NCI-H748 treated with DMSO at 0.1 percent for 48 hours (cell line): ENCODE results near the gene DDX28.
"Not testable (repeated sequence)": the region's sequence is repeated elsewhere in the genome, so short reads cannot be mapped to it uniquely, and the experiment has no call there.

Source experiments
- DNase-seq: peaks from one replicate; lab custom pipeline; 2025; lab: John Stamatoyannopoulos, UW

The DDX28 gene

GRCh38 chr16:67994040-67994408 lies 29.0 kb downstream of the DDX28 start:
- DNase-seq = not testable (repeated sequence)

- DNase-seq = peak; percentile 7
Measured at GRCh38 chr16:67993207-67994039, 29.6 kb downstream of the DDX28 start.

- DNase-seq = no peak
Measured at GRCh38 chr16:67992661-67993206, 30.3 kb downstream of the DDX28 start.

DNA sequence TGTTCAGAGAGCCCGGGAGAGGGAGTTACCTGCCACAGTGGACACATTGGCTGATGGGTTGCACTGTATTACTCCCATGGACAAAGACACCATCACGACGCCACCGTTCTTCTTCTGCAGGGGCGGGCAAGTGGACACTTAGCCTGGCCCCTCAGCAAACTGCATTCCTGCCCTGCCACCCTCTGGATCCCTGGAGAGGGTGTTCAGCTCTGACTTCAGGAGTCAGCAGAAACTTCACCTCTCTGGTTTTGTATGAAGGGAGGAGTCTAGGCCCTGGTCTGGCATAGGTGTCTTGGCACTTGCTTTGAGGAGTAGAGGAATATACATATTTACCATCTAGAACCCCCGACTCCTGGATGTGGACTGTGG lies 33.0 kb downstream of the DDX28 start:
- DNase-seq = no peak

DNA sequence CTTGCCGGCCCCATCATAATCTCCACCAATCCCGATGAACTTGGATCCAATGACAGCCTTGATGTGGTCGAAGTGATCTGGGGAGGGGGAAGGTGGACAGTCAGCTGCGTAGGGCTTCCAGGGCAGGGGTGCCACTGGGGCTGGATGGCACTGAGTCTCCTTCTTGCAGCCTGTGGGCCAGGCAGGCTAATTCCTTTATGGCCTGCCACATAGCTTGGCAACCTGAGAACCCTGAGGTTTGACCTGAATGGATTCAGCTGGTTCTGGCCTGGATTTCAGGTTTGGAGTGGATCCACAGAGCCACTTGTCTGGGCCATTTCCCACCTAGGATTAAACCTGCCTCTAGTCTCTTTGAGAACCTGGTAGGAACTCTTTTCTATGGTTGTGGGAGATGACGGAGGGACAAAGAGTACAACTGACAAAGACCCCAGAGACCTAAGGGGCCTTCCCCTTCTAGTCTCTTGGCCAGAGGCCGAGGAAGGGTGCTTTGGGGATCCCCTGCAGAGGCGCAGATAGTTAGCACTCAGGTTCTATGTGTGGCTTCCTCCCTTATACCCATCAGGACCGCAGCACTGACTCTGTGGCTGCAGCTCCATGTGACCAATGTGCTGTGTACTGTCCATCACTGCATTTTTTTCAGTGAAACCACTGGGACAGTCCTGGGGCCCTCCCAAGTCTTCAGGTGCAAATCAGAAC lies 33.6 kb downstream of the DDX28 start:
- no peak for DNase-seq

GRCh38 chr16:67988675-67989074 lies 34.4 kb downstream of the DDX28 start:
- no peak for DNase-seq

DNA sequence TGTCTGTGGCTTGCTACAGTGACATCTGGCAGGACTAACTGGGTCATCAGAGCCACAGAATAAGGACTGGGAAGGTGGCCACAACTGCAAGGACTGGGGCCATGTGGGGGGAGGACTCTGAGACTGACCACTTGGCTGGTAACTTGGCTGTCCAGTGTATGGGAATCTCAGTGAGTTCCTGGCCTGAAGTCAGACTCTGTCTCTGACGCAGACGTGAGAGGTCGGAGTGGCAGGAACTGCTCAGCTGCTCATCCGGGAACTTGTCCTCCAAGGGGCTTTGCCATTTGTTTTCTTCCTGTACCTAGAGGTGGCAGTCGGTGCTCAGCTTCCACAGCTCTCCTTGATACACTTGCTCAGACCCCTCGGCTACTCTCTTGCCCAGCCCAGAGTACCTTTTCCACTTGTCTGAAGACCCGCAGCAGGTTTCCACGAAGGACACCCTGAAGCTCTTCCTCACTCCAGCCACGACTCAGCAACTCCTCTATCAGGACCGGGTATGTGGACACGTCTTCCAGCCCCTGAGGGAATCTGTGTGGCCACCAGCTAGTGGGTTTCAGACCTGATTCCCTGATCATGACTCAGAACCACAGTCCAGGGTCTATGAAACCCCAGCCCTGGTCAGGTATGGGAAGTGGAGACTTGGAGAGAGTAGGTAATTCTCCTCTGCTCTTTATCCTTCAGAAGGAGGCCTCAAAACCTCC lies 35.4 kb downstream of the DDX28 start:
- DNase-seq = no peak

- no peak for DNase-seq
Measured at GRCh38 chr16:67986949-67987348, 36.1 kb downstream of the DDX28 start.

DNA sequence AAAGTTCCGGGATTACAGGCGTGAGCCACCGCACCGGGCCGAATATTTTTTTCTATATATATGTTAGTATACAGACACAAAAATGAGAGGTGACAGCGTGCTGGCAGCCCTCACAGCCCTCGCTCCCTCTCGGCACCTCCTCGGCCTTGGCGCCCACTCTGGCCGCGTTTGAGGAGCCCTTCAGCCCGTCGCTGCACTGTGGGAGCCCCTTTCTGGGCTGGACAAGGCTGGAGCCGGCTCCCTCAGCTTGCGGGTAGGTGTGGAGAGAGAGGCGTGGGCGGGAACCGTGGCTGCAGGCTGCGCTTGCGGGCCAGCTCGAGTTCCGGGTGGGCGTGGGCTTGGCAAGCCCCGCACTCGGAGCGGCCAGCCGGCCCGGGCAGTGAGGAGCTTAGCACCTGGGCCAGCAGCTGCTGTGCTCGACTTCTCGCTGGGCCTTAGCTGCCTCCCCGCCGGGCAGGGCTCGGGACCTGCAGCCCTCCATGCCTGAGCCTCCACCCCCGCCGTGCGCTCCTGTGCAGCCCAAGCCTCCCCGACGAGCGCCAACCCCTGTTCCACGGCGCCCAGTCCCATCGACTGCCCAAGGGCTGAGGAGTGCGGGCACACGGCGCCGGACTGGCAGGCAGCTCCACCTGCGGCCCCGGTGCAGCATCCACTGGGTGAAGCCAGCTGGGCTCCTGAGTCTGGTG lies 40.9 kb downstream of the DDX28 start:
- no peak for DNase-seq

DNA sequence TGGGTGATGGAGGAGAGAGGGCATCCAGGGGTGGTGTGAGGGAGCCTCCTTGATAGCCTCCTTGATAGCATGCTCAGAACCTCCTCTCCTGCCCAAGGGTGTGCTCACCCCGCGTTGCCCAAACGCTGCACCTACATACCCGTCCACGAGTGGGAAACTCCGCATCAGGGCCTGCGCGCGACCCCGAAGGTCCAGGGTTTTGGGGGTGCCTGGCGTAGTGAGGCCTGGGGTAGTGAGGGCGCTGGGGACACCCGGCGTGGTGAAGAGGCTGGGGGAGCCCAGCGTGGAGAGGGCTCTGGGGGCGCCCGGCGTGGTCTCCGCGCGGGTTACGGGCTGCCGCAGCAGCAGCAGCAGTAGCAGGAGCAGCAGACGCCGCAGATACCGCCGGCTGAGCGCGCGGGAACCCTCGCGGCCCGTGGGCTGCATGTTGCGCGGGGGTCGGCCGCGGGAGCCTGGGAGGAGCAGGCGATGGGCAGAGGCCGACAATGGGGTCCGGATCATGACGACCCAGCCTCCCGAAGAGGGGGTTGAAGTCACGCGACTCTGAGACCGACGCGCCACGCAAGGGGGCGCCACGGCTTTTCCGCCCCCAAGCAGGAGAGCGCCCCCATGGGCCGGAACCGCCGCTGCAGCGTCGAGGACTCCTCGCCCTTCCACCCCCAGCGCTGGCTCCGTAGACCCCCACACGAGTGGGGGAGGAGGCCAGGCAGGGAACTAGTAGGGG lies 42.9 kb downstream of the DDX28 start, which contains the start of gene DPEP3:
Gene DPEP3, minus strand, starts transcription at position 545 of the 724 bp plus-strand sequence. Its CDS starts 119 bp downstream, at position 426.
- no peak for DNase-seq

GRCh38 chr16:67977469-67978227 lies 45.4 kb downstream of the DDX28 start:
- no peak for DNase-seq

DNA sequence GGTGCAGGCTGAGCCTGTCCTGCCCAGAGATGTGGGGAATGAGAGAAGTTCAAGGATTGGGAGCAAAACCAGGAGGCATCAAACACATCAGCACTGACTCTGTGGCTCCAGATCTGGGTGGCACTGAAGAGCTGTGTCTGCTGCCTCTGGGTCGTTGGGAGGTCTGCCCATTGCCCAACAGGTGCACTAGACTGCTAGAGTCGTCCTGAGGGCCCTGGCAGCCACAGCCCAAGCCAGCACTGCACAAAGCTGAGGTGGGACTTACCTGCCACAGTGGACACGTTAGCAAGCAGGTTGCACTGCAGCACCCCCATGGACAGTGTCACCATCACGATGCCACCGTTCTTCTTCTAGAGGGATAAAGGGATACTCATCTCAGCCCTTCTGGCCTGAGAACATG lies 46.0 kb downstream of the DDX28 start:
- DNase-seq = no peak

GRCh38 chr16:67976205-67976604 lies 46.8 kb downstream of the DDX28 start:
- DNase-seq = no peak

DNA sequence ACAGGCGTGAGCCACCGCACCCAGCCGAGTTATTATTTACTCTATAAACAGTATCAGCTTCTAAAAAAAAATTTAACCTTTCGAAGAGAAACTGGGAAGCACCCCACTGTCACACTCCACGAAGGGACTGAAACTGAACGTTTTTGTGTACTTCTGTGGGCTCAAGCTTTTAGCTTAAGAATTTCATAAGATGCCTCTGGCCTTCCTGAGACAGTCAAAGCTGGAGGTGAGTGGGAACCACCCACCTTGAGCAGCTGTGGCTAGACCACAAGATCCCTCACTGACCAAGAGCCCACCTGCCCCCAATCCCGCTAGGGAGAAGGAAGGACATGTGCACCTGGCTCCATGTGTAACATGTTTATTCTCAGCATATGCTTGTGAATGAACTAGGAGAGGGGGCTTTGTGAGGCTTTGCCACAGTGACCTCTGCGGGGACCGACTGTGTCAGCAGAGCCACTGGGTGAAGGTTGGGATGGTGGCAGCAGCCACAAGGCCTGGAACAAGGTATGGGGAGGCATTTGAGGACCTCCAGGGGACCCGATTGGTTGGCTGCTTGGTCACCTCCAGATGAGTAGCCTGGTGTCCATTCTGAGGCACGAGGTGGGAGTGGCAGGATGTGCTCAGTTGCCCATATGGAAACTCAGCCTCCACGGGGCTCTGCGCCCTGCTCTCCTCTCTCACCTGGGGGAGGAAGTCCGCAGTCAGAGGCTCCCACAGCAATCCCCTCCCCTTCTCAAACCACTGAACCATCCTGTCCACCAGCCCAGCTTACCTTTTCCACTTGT lies 47.5 kb downstream of the DDX28 start:
- no peak for DNase-seq

GRCh38 chr16:67972285-67972684 lies 50.7 kb downstream of the DDX28 start:
- not testable (repeated sequence) for DNase-seq

DNA sequence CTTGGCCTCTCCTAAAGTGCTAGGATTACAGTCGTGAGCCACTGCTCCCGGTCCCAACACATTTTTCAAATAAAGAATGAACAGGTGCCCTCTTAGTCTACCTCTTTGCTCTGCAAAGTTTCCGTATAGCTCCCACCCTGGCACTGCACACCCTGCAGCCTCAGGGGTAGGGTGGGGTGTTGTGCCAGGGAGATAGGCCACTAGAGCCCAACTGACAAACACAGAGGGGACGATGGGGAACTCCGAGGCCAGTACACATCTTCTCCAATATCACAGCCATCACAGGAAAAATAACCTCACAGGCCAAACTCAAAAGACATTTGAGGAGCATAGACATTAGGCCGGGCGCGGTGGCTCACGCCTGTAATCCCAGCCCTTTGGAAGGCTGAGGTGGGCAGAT lies 51.9 kb downstream of the DDX28 start:
- no peak for DNase-seq
